CD14-positive monocyte (primary cell): ENCODE results near the gene DACT2. TPM values are rescaled to one million over a fixed set of nuclear protein-coding genes. Genes with fewer than 3 reads are reported as not detected.
A peak's percentile ranks its signal among the peaks of the same experiment; 100 is the strongest.

Experiments
- DNase-seq, 3 donors: peaks; one replicate each; pipeline ENCODE4 v3.0.0-alpha.2; 2011 to 2022
- H2AFZ ChIP-seq: 2 replicates; pipeline ENCODE4 v1.6.0; 2012; ENCODE audit warnings: mild to moderate bottlenecking, low read depth, low read length, inconsistent platforms; ENCODE audit not compliant: insufficient read depth, poor library complexity, severe bottlenecking
- H3K27ac ChIP-seq, 2 donors: 1 replicate in 1 of 2; 2 replicates in 1 of 2; pipeline ENCODE4 v1.5.1; 2012 to 2013; ENCODE audit warnings: low read length in 2 of 2, control low read depth in 1 of 2, inconsistent platforms in 1 of 2, low read depth in 1 of 2, mild to moderate bottlenecking in 1 of 2
- H3K27me3 ChIP-seq, 2 donors: one replicate each; pipeline versions ENCODE4 v1.6.0 to v1.6.1; 2011 to 2013; ENCODE audit warnings: low read length in 2 of 2; ENCODE audit not compliant: control insufficient read depth in 2 of 2, insufficient read depth in 2 of 2
- H3K36me3 ChIP-seq, 2 donors: replicated peaks in 1 of 2; 1 replicate in 1 of 2; 2 replicates in 1 of 2; pipeline versions ENCODE4 v1.5.1 to v1.6.1; 2012 to 2013; ENCODE audit warnings: low read length in 2 of 2, control low read depth in 1 of 2, inconsistent platforms in 1 of 2, mild to moderate bottlenecking in 1 of 2; ENCODE audit not compliant: insufficient read depth in 2 of 2, control insufficient read depth in 1 of 2
- H3K4me1 ChIP-seq, 2 donors: 1 replicate in 1 of 2; 2 replicates in 1 of 2; pipeline versions ENCODE4 v1.5.1 to v1.6.1; 2012 to 2013; ENCODE audit warnings: low read length in 2 of 2, control low read depth in 1 of 2, inconsistent platforms in 1 of 2, mild to moderate bottlenecking in 1 of 2, moderate library complexity in 1 of 2; ENCODE audit not compliant: insufficient read depth in 2 of 2, control insufficient read depth in 1 of 2
- H3K4me2 ChIP-seq: replicated peaks from 2 replicates; pipeline ENCODE3; 2012; ENCODE audit warnings: low read length, moderate library complexity, mild to moderate bottlenecking; ENCODE audit not compliant: poor library complexity, severe bottlenecking; ENCODE audit errors: extremely low read depth
- H3K4me3 ChIP-seq, 3 experiments: fragments of 200-600 bp in 1 of 3; sonication (generic) in 1 of 3; replicated peaks in 1 of 3; 1 replicate in 2 of 3; 2 replicates in 1 of 3; pipeline ENCODE4 v1.5.1; 2011 to 2013; ENCODE audit warnings: low read length in 3 of 3, mild to moderate bottlenecking in 3 of 3, control low read depth in 2 of 3, low read depth in 2 of 3, inconsistent platforms in 1 of 3, moderate library complexity in 1 of 3
- H3K79me2 ChIP-seq: 2 replicates; pipeline ENCODE4 v1.6.0; 2012; ENCODE audit warnings: mild to moderate bottlenecking, control low read depth, inconsistent platforms, low read length, moderate library complexity; ENCODE audit not compliant: insufficient read depth
- H3K9ac ChIP-seq: 2 replicates; pipeline ENCODE4 v1.6.0; 2017; ENCODE audit warnings: low read length, mild to moderate bottlenecking; ENCODE audit not compliant: insufficient read depth, poor library complexity, severe bottlenecking
- H3K9me3 ChIP-seq, 2 donors: replicated peaks in 1 of 2; 1 replicate in 1 of 2; 2 replicates in 1 of 2; pipeline versions ENCODE4 v1.5.1 to v1.6.1; 2012 to 2013; ENCODE audit warnings: low read length in 2 of 2, control low read depth in 1 of 2; ENCODE audit not compliant: control insufficient read depth in 1 of 2, insufficient read depth in 1 of 2
- H4K20me1 ChIP-seq: 2 replicates; pipeline ENCODE4 v1.6.0; 2012; ENCODE audit warnings: mild to moderate bottlenecking, low read length, control low read depth, moderate library complexity; ENCODE audit not compliant: insufficient read depth
- H3K27ac Mint-ChIP-seq, 7 donors: one replicate each; pipeline ENCODE4 v1.8.0; 2020; ENCODE audit warnings: mild to moderate bottlenecking in 7 of 7, mixed read lengths in 7 of 7, moderate library complexity in 6 of 7, inconsistent platforms in 2 of 7
- H3K27me3 Mint-ChIP-seq, 3 donors: one replicate each; pipeline ENCODE4 v1.8.0; 2021 to 2022; ENCODE audit warnings: low read depth in 3 of 3, mild to moderate bottlenecking in 3 of 3, mixed read lengths in 3 of 3, moderate library complexity in 3 of 3, inconsistent platforms in 1 of 3
- H3K36me3 Mint-ChIP-seq, 2 donors: one replicate each; pipeline ENCODE4 v1.8.0; 2020; ENCODE audit warnings: mixed read lengths in 2 of 2, inconsistent platforms in 1 of 2, mild to moderate bottlenecking in 1 of 2
- H3K4me1 Mint-ChIP-seq: one replicate; pipeline ENCODE4 v1.8.0; 2020; ENCODE audit warnings: mild to moderate bottlenecking, mixed read lengths
- H3K4me3 Mint-ChIP-seq, 2 donors: one replicate each; pipeline ENCODE4 v1.8.0; 2020; ENCODE audit warnings: mild to moderate bottlenecking in 2 of 2, mixed read lengths in 2 of 2, moderate library complexity in 1 of 2
- H3K9me3 Mint-ChIP-seq, 7 donors: one replicate each; pipeline ENCODE4 v1.8.0; 2020 to 2022; ENCODE audit warnings: mixed read lengths in 7 of 7, mild to moderate bottlenecking in 6 of 7, moderate library complexity in 6 of 7, inconsistent platforms in 2 of 7
- WGBS: methylation state at CpG from one replicate; pipeline ENCODE4 v1.1.5; 2013; ENCODE audit warnings: missing lambda C conversion rate; ENCODE audit not compliant: insufficient coverage; 5-methylcytosine and 5-hydroxymethylcytosine counted together
- intact Hi-C, 2 donors: fragments of 100-400 bp; cut with micrococcal nuclease; formaldehyde crosslinking; loops; one replicate each; pipeline versions ENCODE4 v1.15.0 to v1.15.1; 2023
- polyA minus RNA-seq: library from RNA; depleted of rRNA, polyadenylated mRNA; stranded (reverse); fragments of >200 nt; gene quantifications from 2 replicates; pipeline ENCODE4 v1.2.3, GENCODE V29; 2012
- polyA plus RNA-seq, 3 donors: library from polyadenylated mRNA; depleted of rRNA in 1 of 3; unstranded in 2 of 3; stranded (reverse) in 1 of 3; fragments of 300-500 nt in 2 of 3; fragments of >200 nt in 1 of 3; fragmentation: Illumina TruSeq in 2 of 3; gene quantifications; 1 replicate in 2 of 3; 2 replicates in 1 of 3; pipeline ENCODE4 v1.2.3, GENCODE V29; 2012 to 2021
- total RNA-seq, 12 experiments: library from RNA in 1 of 12; stranded (reverse) in 1 of 12; fragments of 120-200 nt in 1 of 12; gene quantifications; one replicate each; pipeline ENCODE4 v1.2.4 and lab custom pipeline; 2013 to 2026; ENCODE audit warnings: mixed read lengths in 6 of 12, inconsistent platforms in 1 of 12
- TF ChIP-seq, protein P1 (sequence below): fragments of 200-600 bp; IDR thresholded peaks from one replicate; pipeline ENCODE4 v1.8.0; 2022; ENCODE audit warnings: antibody characterized with exemption, mild to moderate bottlenecking

DACT2 gene
- not detected for total RNA-seq (2013)
- polyA plus RNA-seq (not detected), polyA minus RNA-seq (not detected in 2 replicates), total RNA-seq (lab: John Stamatoyannopoulos, UW) (0 to 2.2 (median 0.05) reads per million in 11 experiments)

- Mint-ChIP-seq H3K4me1 (no peaks in the 10 kb centered on the region), H3K27me3 (peaks cover 29 to 42% (median 33%) of the 10 kb centered on the region in 3 donors), H3K9me3 (peaks cover 2 to 9% (median 6%) of the 10 kb centered on the region in 7 donors), H3K4me3 (peak within 1 kb of the TSS in 1 of 2 donors; percentile 62), H3K36me3 (no peaks in the 10 kb centered on the region), H3K27ac (no peak within 1 kb of the TSS)
- TF ChIP-seq, protein P1, sequence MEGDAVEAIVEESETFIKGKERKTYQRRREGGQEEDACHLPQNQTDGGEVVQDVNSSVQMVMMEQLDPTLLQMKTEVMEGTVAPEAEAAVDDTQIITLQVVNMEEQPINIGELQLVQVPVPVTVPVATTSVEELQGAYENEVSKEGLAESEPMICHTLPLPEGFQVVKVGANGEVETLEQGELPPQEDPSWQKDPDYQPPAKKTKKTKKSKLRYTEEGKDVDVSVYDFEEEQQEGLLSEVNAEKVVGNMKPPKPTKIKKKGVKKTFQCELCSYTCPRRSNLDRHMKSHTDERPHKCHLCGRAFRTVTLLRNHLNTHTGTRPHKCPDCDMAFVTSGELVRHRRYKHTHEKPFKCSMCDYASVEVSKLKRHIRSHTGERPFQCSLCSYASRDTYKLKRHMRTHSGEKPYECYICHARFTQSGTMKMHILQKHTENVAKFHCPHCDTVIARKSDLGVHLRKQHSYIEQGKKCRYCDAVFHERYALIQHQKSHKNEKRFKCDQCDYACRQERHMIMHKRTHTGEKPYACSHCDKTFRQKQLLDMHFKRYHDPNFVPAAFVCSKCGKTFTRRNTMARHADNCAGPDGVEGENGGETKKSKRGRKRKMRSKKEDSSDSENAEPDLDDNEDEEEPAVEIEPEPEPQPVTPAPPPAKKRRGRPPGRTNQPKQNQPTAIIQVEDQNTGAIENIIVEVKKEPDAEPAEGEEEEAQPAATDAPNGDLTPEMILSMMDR, result no peak
- no peak within 1 kb of the TSS for H3K4me3 ChIP-seq
- H3K4me1 ChIP-seq, result no peaks in the 10 kb centered on the region
- no peaks in the 10 kb centered on the region for H3K79me2 ChIP-seq
- H4K20me1 ChIP-seq, result no peaks in the 10 kb centered on the region
- H3K4me2 ChIP-seq, result no peak within 1 kb of the TSS
- no peak for DNase-seq
- peaks cover 3 to 5% of the 10 kb centered on the region in 2 donors for H3K9me3 ChIP-seq
- no peak within 1 kb of the TSS for H2AFZ ChIP-seq
- no peaks in the 10 kb centered on the region for H3K36me3 ChIP-seq
- peaks cover 0 to 32% of the 10 kb centered on the region in 2 donors for H3K27me3 ChIP-seq
- H3K27ac ChIP-seq, result no peak within 1 kb of the TSS
- no peak within 1 kb of the TSS for H3K9ac ChIP-seq
- intact Hi-C loops, result no loop called here
- 2% methylated on average over 79 of the region's 92 CpGs for WGBS
Measured at GRCh38 chr6:168319279-168320111, at the start of gene DACT2. Gene DACT2 (minus strand): TSS chr6:168319777. CDS start chr6:168319633, 144 bp downstream.

- no peak for DNase-seq
- H3K9me3 Mint-ChIP-seq, result peaks cover 0 to 7% (median 4%) of the 10 kb centered on the region in 7 donors
- H3K36me3 ChIP-seq, result no peaks in the 10 kb centered on the region
- TF ChIP-seq, protein P1, result no peak
- H3K79me2 ChIP-seq, result no peaks in the 10 kb centered on the region
- no peaks in the 10 kb centered on the region for H3K27me3 ChIP-seq
- no peaks in the 10 kb centered on the region for H3K36me3 Mint-ChIP-seq
- intact Hi-C loops, result no loop called here
- no peaks in the 10 kb centered on the region for H3K4me1 ChIP-seq
- no peak overlapping the region for H3K27ac ChIP-seq
- no peak overlapping the region for H2AFZ ChIP-seq
- no peaks in the 10 kb centered on the region for H3K9me3 ChIP-seq
- H3K4me3 Mint-ChIP-seq, result no peak overlapping the region
- no peaks in the 10 kb centered on the region for H4K20me1 ChIP-seq
- no peak overlapping the region for H3K9ac ChIP-seq
- no peak overlapping the region for H3K4me3 ChIP-seq
- H3K4me2 ChIP-seq, result no peak overlapping the region
- no peaks in the 10 kb centered on the region for H3K4me1 Mint-ChIP-seq
- H3K27me3 Mint-ChIP-seq, result peaks cover 6 to 18% (median 12%) of the 10 kb centered on the region in 3 donors
- WGBS, result 89% methylated on average over 4 of the region's 7 CpGs
- H3K27ac Mint-ChIP-seq, result no peak overlapping the region
Measured at GRCh38 chr6:168368936-168369335, 49.4 kb upstream of the DACT2 start.
